GM19043 (cell line): ENCODE measurements around the gene TMEM63C.
"Not testable (repeated sequence)": the region's sequence is repeated elsewhere in the genome, so short reads cannot be mapped to it uniquely, and the experiment has no call there.

ENCODE experiments used
- ATAC-seq: cut with Tn5 transposase; IDR thresholded peaks from one replicate; pipeline ENCODE4 v1.9.1; 2021; ENCODE audit warnings: low read depth; ENCODE audit not compliant: unreplicated experiment

TMEM63C gene

DNA sequence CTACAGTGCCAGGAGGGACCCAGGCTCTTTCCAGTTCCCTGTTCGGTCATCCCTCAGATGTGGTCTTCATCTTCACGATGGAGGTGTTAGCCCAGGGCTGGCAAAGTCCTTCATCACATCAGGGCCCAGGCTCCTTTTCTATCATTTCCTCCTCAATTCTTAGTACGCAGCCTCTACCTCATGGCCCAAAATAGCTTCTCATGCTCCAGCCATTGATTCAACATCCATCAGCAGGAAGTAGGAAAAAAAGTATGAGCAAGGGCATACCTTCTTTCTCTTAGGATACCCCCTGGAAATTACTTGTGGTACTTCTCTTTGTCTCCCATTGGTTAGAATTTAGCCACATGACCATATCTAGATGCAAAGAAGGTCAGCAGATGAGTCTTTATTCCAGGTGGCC is 27.8 kb upstream of the TMEM63C start:
- no peak for ATAC-seq

DNA sequence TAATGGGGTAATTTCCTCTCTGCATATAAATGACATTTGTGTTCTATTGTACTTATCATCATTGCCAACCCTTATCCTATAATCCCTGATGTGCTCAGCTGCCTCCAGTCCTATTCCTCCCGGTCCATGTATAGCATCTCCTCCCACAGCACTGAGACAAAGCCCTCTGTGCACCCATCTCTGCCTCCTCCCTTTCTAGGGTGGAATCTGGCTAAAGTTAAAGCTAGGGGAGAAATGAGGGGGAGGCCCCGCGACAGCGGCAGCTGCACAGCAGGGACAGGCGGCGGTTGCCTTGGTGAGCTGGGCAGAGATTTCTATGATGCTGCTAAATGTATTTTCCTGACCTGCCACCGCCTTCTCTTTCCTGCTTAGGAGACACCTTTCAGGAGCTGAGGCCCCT is 27.2 kb upstream of the TMEM63C start:
- no peak for ATAC-seq

DNA sequence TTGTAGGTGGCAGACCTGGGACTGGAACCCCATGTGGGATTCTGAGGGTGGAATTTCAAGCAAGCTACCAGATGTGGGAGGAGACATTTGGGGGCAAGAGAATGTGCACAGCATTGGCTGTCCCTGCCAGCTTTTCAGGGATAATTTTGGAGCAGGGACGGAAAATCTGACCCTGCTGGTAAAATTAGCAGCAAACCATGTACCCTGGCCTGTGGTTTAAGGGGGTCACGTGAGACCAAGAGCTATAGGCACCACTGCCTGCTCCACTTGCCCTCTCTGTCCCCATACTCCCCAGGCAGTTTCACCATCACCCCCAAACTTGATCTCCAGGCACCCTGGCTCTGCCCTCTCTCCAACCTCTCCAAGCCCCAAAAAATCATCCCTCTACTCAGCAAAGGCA is 26.5 kb upstream of the TMEM63C start:
- no peak for ATAC-seq

DNA sequence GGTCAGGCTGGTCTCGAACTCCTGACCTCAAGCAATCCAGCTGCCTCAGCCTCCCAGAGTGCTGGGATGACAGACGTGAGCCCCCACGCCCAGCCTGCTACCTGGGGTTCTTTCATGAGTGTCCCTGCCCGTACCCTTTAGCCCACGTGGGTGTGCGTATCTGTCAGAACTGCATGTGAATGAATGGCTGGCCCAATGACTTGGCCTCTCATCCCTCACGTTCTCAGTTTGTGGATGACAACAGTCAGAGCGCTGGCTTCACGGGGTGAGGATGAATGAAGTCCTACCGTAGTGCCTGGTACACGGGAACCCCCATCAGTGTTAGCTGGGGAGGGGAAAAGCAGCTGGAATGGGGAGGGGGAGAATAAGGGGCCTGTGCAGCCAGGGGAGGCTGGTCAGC is 23.9 kb upstream of the TMEM63C start:
- no peak for ATAC-seq

DNA sequence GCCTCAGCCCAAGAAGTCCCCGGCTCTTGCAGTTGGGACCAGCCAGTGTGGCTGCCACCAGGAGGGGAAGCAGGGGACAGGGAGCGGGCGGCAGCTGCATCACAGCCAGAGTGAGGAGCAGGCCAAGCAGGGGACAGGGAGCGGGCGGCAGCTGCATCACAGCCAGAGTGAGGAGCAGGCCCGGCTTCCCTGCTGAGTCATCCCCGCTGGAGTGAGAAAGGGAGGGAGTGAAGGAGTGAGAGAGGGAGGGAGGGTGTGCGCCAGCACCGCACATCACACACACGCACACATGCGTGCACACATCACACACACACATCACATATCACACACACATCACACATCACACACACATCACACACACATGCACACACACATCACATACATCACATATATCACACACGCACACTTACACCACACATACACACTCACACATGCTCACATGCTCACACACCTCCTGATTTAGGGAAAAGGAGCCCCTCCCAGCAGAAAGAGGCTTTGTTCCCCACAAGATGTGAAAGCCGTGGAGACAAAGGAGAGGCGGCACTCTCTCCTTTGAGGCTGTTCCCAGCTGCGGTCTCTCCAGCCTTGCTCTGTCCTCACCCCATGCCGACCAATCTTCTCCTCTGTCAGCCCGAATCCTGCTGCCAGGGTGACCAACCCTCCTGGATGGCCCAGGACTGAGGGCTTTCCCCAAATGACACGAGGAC is 23.3 kb upstream of the TMEM63C start:
- no peak for ATAC-seq

DNA sequence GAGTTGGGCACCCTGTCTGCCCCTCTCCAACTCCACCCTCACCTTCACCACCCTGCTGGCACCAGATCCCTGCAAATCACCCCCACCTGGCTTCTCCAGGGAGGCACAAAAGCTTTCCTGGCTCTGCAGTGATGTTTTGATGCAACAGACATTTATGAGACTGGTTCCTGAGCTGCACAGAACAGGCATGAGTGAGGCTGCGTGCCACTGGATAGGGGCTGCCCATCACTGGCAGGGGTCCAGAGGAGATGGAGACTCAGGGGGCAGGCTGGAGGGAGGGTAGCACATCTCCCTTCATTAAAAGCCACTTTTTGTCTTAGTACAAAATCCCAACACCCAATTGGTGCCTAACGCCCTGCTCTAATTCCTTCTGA is 22.7 kb upstream of the TMEM63C start:
- ATAC-seq, result no peak

DNA sequence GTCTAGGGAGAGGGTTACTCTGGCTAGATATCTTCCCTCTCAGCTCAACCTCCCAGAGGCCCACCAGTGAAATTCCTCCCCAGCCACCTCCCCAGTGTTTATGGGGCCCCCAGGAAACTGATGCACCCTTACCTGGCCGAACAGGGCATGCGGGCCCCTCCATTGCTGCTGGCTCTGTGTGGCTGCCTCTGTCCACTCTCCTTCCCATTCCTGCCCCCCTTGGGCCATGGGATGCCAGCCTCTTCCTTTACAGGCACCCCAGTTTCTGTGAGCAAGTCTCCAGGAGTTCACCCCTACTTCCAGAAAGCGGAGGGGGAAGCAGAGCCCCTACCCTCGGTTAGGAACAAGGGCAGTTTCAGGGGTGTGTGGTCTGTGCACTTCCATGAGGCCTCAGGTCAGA is 20.6 kb upstream of the TMEM63C start:
- no peak for ATAC-seq

DNA sequence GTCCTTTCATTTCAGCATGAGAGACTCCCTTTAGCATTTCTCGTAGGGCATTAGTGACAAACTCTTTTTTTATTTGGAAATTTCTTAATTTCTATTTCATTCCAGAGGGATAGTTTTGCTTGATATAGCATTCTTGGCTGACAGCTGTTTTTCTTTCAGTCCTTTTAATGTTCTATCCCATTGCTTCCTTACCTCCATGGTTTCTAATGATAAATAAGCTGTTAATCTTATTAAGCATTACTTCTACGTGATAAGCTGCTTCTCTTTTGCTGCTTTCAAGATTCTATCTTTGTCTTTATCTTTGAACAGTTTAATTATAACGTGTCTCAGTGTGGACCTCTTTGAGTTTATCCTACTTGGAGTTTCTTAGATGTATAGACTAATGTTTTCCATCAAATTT is 11.6 kb upstream of the TMEM63C start:
- ATAC-seq, result no peak

DNA sequence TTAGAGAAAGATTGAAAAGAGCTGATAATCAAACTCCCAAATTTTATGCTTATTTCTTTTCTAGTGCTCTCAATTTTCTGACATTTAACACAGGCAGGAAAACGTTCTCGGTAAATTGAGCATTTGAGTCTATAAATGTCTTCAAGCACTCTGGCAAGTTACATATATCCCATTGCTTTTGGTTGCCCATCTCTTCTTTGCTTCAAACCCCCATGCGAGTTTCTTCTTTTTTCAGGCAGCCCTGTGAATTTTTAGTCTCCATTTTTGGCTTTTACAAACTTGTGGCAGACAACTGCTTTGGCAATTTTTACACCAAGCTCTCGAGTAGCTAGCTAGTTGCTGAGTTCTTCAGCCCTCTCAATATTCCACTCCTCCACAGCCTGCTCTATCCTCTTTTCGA is 8.7 kb upstream of the TMEM63C start:
- no peak for ATAC-seq

DNA sequence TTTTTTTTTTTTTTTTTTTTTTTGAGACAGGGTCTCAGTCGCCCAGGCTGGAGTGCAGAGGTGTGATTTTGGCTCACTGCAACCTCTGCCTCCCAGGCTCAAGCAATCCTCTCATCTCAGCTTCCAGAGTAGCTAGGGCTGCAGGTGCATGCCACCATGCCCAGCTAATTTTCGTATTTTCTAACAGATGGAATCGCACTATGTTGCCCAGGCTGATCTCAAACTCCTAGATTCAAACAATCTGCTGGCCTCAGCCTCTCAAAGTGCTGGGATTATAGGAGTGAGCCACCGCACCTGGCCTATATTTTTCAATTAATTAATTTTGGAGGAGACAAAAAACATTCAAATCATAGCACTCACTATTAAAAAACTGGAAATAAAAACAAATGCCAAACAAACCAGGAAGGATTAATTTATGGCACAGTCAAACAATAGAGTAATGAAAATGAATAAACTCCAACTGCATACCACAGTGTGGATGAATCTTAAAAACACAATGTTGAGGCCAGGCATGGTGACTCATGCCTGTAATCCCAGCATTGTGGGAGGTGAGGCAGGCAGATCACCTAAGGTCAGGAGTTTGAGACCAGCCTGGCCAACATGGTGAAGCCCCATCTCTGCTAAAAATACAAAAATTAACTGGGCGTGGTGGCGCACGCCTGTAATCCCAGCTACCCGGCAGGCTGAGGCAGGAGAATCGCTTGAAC is 7.5 kb upstream of the TMEM63C start:
- ATAC-seq, result not testable (repeated sequence)

DNA sequence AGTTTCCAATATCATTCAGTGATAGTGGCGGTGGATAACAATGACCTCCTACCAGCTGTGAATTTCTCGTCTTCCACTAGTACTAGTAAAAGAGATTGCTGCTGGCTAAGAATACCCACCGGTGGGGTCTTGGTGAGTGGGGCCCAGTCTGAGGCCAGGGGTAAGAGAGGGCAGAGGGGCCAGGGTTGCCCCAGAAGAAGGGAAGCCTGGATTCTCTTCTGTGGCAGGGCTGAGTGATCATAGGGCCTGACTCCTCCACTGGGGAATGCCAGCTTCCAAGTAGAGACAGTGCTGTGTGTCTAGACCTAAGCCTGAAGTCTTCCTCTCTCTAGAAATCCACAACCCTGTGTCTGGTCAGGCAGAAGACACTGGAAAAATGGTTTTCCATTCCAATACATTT is 5.8 kb upstream of the TMEM63C start:
- no peak for ATAC-seq

DNA sequence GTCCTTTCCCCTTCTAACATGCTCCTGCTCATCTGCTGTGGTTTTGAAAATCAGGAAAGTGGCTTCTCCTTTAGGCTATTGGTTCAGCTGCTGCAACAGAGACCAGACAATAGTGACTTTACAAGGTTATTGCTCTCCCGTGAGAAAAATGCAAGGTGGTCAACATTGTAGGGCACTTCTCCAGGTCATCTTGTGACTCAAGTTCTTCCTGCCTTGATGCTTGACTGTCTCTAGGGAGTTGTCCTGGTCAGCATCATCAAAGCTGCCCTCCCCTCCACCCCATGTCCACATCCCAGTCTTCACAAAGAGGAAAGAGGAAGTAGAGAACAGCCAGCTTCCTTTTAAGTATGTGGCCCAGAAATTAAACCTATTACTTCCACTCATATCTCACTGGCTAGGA is 3.9 kb upstream of the TMEM63C start:
- ATAC-seq, result no peak

DNA sequence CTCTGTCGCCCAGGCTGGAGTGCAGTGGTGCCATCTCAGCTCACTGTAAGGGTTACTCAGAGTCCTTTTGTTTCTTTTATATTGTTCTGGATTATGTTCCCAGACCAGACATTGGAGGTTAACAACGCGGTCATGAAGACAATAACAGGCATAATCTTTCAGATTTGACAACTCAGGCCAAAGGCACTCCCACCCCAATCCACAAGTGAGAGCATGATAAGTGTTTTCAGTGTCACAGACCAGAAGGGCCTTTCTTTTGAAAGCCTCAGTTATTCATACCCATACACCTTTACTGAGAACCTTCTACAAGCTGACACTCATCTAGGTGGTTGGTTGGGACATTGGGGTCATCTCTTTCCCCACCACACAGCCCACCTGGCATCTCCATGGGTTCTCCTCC is 2.9 kb upstream of the TMEM63C start:
- ATAC-seq, result no peak

DNA sequence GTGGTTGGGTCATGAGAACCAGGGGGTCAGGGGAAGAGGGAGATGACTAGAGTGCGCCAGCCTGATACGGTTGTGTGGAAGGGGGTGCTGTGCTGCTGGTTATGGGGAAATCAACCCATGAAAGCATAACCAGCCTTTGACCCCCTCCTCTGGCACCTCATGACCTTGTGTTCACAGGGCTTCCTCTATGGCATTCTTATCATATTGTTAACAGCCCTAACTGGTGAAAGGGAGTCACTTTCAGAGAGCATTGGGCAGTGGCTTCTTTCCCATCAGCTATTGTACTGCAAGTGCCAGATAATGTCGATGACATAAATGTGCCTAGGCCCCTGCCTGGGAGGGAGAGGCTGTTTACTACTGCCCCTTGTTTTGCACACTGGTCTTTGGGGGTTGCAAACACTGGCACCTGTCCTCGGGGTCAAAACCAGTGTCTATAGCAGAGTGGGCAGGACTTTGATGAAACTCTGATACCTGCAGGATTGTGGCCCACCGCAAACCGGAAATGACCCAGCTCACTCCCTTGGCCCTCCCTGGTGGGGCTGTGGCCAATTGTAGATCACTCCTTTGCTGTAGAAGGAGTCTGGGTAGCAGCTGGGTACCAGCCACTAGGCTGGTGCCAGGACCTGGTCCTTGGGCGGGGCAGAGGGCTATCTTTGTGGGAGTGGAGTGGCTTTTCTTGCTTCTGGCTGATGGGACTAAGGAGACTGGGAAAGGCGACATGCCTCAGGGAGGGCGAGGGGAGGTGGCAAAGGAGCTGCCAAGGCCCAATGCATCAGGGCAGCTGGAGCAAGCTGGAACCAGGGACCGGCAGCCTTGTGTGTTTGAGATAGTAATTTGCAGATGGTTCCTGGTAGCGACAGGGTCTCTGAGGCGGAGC is 634 bp upstream of the TMEM63C start:
- ATAC-seq, result no peak

DNA sequence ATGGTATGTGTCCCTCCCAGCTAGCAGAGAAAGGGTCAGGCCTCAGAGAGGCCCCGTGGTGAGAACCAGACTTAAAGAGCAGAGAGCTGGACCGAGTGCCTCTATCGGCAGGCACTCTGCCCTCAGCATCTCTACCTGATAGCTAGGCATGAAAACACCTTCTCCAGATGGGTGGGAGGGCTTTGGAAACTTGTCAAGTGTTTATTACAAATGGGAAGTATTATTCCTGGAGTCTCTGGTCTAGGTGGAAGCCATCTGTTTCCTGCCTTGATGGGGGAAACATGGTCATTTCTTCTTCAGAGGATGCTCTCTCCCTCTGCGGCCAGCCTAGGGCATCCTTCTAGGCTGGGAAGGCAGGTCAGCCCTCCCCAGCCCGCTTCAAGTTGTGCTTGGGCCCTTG is 2.3 kb downstream of the TMEM63C start:
- ATAC-seq, result no peak

DNA sequence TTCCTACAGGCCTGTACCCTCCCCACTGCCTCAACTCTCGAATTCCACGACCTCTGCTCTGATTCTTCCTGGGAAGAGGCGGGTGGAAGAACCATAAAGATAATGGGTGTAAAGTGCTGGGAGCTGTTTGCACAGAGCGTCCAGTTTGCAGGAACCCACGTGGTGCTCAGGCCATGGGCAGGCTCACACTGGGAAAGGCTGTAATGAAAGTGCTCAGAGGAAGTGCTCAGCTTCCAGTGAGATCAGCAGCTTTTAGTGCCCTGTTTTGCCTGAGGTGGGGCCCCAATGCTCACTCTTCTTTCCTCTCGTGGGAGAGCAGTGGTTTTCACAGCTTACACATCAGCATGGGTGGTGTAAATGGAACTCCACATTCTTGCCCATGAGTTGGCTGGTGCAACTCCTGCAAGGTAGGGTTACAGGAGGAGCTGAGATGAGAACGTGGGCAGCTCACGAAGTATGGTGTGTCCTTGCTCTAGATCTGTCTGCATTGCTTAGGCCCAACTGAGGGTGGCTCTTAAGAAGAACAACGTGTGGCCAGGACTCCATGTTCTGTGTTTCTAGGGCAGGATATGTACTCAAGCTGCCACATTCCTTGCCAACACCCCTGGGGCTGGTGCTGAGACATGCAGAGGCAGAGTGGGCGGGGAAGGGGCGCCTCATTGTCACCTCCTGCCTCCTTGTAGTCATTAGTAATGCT is 2.9 kb downstream of the TMEM63C start:
- ATAC-seq, result no peak

DNA sequence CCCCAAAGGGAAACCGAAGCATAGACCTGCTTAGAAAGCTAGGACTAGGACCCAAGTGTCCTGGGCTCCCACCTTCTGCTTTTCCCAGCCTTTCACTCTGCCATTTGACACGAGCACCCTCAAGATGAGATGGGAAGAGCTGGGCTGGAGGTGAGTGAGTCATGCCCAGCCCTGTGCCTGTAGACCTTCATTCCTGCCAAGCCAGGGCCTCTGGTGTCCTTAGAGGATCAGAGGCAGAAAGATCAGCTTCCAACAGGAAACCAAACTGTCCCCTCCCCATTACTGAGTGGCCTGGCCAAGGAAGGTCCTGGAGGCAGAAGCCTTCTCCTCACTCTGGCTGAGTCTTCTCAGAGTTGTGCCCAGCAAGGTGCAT is 3.5 kb downstream of the TMEM63C start:
- ATAC-seq, result no peak

DNA sequence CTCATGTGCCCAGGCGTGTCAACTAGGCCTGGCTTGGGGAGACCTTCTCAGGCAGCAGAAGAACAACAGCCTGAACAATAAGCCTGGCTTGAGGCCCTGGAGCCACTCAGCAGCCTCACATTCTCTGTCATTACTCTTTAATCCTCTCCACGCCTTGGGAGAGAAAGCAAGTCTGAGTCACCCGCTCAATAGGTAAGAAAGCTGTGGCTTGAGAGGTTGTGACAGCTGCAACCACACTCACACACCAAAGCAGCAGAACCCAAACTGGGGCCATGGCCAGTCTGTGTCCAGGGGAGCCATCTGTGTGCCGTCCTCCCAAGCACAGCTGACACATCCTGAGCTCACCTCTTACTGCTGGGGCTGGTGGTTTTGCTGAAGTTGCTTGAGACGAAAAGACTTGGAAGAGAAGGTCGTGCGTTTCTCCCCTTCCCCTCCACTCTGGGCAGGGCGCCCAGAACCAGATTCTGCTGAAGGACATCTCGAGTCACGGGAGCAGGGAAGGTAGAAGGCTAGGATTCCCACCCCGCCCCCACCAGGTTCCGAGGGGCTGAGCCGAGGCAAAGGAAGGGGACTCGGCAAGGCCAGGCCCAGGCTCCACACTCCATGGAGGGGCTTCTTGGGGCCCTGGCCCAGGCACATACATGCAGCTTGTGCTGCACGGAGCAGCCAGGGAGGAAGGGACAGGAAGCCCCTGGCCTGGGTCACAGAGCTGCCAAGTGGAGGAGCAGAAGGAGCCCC is 5.5 kb downstream of the TMEM63C start:
- ATAC-seq, result no peak

DNA sequence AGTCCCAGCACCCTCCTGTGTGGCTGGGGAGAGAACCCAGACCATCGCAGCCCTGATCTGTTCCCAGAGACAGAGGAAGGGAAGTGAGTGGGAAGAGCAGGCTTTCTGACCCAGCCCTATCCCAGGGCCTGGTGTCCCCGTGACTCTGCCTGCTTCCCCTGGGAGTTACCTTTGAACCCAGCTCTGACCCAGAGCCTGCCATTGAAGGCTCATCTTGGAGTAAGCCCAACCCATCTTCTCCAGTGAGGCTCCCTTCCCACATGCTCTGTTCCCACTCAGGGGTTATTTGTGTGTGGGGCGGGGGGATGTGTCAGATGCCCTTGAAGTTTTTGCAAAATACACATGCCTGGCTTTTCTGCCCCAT is 6.0 kb downstream of the TMEM63C start:
- ATAC-seq, result no peak

DNA sequence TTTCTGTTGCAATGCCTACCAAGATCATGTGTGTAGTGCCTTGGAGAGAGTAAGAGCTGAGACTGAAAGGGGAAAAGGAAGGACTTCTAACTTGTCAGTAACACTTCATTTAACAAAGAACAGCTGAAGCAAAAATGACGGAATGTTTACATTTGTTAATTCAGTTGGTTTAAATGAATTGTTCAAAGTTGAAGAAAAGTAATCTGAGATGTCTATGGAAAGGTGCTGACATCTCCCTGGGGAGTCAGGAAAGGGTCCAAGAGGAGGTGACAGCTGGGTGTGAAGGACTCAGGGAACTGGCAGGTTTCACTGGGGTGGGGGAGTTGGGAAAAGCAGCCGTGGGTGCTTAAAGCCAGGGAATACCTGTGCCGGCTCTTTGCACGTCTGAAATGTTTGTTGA is 7.9 kb downstream of the TMEM63C start:
- no peak for ATAC-seq
